GM06990 (cell line): ENCODE results near the gene IL1RL2.

Experiments
- DNase-seq: peaks from one replicate; pipeline ENCODE4 v3.0.0-alpha.2; 2011; ENCODE audit not compliant: insufficient read length; ENCODE audit errors: extremely low read depth
- H3K27me3 ChIP-seq: replicated peaks from 2 replicates; pipeline ENCODE4 v1.6.0; 2011; ENCODE audit warnings: low read length; ENCODE audit not compliant: control insufficient read depth, insufficient read depth
- H3K36me3 ChIP-seq: 2 replicates; pipeline ENCODE4 v1.5.1; 2011; ENCODE audit warnings: low read length; ENCODE audit not compliant: control insufficient read depth, insufficient read depth
- H3K4me3 ChIP-seq: replicated peaks from 2 replicates; pipeline ENCODE4 v1.5.1; 2011; ENCODE audit warnings: low read depth, mild to moderate bottlenecking, control low read depth, low read length
- CTCF ChIP-seq: IDR thresholded peaks from 2 replicates; pipeline ENCODE4 v1.5.1; 2011; ENCODE audit warnings: low read length, control low read depth, mild to moderate bottlenecking, inconsistent platforms; ENCODE audit not compliant: insufficient read depth, poor library complexity, severe bottlenecking

IL1RL2 gene

GRCh38 chr2:102282678-102283091 lies 95.9 kb downstream of the IL1RL2 start:
- Histone ChIP-seq H3K4me3 (no peak overlapping the region), H3K36me3 (no peaks in the 10 kb centered on the region), H3K27me3 (no peaks in the 10 kb centered on the region; the same call in 1 of the 2 replicates)
- no peak for TF ChIP-seq CTCF
- DNase-seq, result no peak

- H3K36me3 ChIP-seq, result no peaks in the 10 kb centered on the region
- no peak for TF ChIP-seq CTCF
- no peak overlapping the region for H3K4me3 ChIP-seq
- DNase-seq, result no peak
- H3K27me3 ChIP-seq, result no peaks in the 10 kb centered on the region; the same call in 1 of the 2 replicates
Observed at GRCh38 chr2:102283996-102284395, 97.2 kb downstream of the IL1RL2 start.

GRCh38 chr2:102284611-102285010 lies 97.8 kb downstream of the IL1RL2 start:
- no peak overlapping the region for H3K4me3 ChIP-seq
- no peaks in the 10 kb centered on the region; the same call in 1 of the 2 replicates for H3K27me3 ChIP-seq
- H3K36me3 ChIP-seq, result no peaks in the 10 kb centered on the region
- no peak for DNase-seq
- TF ChIP-seq CTCF, result no peak

GRCh38 chr2:102285368-102285767 lies 98.5 kb downstream of the IL1RL2 start:
- H3K4me3 ChIP-seq, result no peak overlapping the region
- TF ChIP-seq CTCF, result no peak
- DNase-seq, result no peak

GRCh38 chr2:102286041-102286440 lies 99.2 kb downstream of the IL1RL2 start:
- H3K36me3 ChIP-seq, result no peaks in the 10 kb centered on the region
- H3K27me3 ChIP-seq, result no peaks in the 10 kb centered on the region; the same call in 1 of the 2 replicates
- H3K4me3 ChIP-seq, result no peak overlapping the region
- DNase-seq, result no peak
- no peak for TF ChIP-seq CTCF

More at GRCh38 chr2:102285368-102285767, 98.5 kb downstream of the IL1RL2 start:
- Histone ChIP-seq H3K36me3 (no peaks in the 10 kb centered on the region), H3K27me3 (no peaks in the 10 kb centered on the region; the same call in 1 of the 2 replicates)

- no peak for DNase-seq
- no peak overlapping the region for H3K4me3 ChIP-seq
- no peaks in the 10 kb centered on the region; the same call in none of the 2 replicates for H3K27me3 ChIP-seq
- no peak for TF ChIP-seq CTCF
- no peaks in the 10 kb centered on the region for H3K36me3 ChIP-seq
Observed at GRCh38 chr2:102289129-102289528, 102.3 kb downstream of the IL1RL2 start.
